SKM-1 (cell line): Measurements from ENCODE around the gene LUC7L.
"Not testable (repeated sequence)": the region's sequence is repeated elsewhere in the genome, so short reads cannot be mapped to it uniquely, and the experiment has no call there.

Experiments
- DNase-seq: peaks from one replicate; lab custom pipeline; 2025; ENCODE audit not compliant: unreplicated experiment; lab: John Stamatoyannopoulos, UW

The LUC7L gene

DNA sequence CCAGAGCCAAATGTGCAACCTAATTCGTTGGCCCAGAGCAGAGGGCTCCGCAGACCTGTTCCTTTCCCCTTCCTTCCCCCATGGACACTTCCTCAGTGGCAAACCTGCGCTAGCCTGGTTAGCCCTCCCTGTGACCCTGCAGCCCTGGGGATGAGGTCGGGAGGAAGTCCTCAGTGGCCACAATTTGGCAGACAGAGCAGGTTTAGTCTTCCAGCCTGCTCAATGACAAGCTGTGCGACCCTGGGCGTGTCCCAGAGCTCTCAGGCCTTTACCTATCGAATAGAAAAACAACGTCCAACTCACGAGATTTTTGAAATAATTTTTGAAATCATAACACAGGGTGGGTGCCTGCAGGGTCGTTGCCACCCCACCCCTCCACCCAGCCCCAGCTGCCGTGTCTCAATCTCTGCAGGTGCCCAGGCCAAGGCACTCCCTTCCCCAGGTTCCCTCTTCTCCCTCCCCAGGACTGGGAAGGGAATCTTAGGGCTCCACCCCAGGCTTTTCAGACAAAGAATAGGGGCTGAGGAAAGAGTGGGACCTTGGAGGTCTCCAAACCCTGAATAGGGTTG lies 62.0 kb downstream of the LUC7L start:
- DNase-seq = no peak

DNA sequence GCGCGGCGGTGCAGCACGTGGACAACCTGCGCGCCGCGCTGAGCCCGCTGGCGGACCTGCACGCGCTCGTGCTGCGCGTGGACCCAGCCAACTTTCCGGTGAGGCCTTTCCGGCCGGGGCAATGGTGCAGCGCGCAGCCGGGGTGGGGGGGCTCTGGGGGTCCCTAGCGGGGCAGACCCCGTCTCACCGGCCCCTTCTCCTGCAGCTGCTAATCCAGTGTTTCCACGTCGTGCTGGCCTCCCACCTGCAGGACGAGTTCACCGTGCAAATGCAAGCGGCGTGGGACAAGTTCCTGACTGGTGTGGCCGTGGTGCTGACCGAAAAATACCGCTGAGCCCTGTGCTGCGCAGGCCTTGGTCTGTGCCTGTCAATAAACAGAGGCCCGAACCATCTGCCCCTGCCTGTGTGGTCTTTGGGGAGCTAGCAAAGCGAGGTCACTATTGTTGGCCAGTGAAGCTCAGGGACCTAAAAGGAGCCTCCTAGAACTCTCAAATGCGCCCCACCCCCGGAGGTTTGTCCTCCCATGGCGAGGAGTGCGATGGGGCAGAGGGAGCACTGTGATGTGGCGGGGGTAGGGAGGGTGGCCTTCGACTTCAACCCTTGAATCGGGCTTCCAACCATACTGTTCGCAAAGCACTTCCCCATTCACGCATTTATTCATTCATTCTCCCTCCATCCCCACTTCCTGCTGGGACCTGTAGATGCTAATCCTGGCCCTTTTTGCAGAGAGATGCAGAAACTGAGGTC lies 62.7 kb downstream of the LUC7L start:
- DNase-seq = no peak

- no peak for DNase-seq
Measured at GRCh38 chr16:165539-166374, 63.5 kb downstream of the LUC7L start, which contains the start of gene HBM. Gene HBM, plus strand, starts transcription at chr16:165978. Its CDS starts 20 bp downstream, at chr16:165998.

GRCh38 chr16:164827-165538 lies 64.3 kb downstream of the LUC7L start:
- no peak for DNase-seq

DNA sequence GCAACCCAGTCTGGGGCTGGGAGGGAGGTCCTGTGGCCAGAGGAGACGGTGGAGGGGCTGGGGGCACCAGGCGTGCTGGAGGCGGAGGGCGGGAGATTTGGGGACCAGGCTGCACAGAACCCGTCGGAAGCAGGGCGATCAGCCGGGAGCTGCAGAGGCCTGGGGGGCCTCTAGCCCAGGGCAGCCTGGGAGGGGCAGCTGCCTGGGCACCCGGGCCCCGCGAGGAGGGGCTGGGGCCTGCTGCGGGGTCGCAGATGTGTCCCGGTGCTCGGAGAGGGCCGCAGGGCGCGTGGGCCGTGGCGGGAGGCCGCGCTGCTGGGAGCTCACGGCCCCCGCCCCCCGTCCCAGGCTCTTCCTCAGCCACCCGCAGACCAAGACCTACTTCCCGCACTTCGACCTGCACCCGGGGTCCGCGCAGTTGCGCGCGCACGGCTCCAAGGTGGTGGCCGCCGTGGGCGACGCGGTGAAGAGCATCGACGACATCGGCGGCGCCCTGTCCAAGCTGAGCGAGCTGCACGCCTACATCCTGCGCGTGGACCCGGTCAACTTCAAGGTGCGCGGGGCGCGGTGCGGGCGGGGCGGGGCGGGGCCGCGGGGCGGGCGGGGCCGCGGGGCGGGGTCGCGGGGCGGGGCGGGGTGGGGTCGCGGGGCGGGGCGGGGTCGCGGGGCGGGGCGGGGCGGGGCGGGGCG lies 65.0 kb downstream of the LUC7L start:
- not testable (repeated sequence) for DNase-seq

GRCh38 chr16:163696-164095 lies 65.6 kb downstream of the LUC7L start:
- not testable (repeated sequence) for DNase-seq

GRCh38 chr16:163139-163538 lies 66.1 kb downstream of the LUC7L start:
- DNase-seq = not testable (repeated sequence)

GRCh38 chr16:162271-162991 lies 66.8 kb downstream of the LUC7L start:
- no peak for DNase-seq

DNA sequence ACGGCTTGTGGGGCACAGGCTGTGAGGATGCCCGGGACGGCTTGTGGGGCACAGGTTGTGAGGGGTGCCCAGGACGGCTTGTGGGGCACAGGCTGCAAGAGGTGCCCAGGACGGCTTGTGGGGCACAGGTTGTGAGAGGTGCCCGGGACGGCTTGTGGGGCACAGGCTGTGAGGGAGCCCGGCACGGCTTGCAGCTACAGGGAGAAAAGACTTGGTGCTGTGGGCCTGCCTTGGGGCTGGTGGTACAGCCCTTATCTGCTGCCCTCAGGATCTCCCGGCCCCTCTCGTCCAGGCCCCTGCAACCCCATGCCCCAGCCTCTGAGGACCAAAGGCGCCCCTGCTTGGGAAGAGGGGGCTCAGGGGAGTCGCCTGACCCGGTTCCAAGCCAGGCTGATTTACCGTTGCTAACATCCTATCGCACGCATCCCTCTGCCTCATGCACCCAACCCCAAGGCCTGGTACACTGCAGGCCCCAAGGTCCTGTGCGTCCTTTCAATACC lies 68.5 kb downstream of the LUC7L start:
- DNase-seq = no peak

DNA sequence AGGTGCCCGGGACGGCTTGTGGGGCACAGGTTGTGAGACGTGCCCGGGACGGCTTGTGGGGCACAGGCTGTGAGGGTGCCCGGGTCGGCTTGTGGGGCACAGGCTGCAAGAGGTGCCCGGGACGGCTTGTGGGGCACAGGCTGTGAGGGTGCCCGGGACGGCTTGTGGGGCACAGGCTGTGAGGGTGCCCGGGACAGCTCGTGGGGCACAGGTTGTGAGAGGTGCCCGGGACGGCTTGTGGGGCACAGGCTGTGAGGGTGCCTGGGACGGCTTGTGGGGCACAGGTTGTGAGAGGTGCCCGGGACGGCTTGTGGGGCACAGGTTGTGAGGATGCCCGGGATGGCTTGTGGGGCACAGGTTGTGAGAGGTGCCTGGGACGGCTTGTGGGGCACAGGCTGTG lies 69.0 kb downstream of the LUC7L start:
- not testable (repeated sequence) for DNase-seq

DNA sequence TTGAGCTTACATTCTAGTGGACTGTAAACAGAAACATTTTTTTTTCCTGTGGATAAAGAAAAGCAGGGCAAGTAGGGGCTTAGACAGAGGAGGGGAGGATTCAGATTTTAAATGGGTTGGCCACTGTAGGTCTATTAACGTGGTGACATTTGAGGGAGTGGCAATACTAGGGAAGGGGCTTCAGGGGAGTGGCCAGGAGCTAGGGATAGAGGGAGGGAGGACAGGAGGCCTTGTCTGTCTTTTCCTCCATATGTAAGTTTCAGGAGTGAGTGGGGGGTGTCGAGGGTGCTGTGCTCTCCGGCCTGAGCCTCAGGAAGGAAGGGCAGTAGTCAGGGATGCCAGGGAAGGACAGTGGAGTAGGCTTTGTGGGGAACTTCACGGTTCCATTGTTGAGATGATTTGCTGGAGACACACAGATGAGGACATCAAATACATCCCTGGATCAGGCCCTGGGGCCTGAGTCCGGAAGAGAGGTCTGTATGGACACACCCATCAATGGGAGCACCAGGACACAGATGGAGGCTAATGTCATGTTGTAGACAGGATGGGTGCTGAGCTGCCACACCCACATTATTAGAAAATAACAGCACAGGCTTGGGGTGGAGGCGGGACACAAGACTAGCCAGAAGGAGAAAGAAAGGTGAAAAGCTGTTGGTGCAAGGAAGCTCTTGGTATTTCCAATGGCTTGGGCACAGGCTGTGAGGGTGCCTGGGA lies 70.0 kb downstream of the LUC7L start:
- no peak for DNase-seq

DNA sequence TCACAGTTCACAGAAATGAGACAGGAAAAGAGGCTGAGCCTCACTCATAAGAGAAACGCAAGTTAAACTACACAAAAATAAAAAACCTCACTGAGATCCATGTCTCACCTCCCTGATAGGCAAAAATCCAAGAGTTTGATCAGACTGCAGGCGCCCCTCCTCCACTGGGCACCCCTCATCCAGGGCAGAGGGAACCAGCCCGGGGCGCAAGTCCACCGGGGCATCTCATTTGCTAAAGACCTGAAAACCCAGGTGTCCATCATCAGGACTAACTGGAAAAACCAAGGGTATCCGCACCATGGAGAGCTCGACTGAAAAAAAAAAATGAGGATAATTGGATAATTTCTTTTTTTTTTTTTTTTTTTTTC lies 74.2 kb downstream of the LUC7L start:
- DNase-seq = no peak

DNA sequence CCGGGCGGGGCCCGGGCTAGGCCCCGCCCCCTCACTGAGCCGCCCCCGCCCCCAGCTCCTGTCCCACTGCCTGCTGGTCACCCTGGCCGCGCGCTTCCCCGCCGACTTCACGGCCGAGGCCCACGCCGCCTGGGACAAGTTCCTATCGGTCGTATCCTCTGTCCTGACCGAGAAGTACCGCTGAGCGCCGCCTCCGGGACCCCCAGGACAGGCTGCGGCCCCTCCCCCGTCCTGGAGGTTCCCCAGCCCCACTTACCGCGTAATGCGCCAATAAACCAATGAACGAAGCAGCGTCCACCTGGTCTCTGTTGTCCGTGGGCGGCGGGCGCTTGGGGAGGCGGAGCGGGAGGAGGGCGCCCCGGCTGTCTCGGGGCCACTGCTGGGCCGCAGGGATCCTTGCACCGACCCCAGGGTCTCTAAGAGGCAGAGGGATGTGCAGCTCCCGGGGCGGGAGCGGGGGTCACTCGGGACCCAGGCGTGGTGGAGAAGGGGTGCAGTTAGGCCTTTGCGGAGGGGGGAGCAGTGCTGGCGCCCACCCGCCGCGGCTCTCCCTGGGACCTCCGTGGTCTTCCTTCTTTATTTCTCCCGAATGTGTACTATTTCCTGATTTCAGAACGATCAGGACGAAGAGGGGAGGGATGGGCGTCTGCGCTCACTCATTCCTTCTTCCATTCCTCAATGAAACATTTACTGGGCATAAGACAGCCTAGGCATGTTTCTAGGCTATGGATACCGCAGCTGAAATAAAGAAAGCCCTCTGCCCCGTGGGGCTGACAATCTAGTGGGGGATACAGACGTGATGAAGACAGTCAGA lies 74.8 kb downstream of the LUC7L start:
- DNase-seq = no peak

GRCh38 chr16:153550-154216 lies 75.6 kb downstream of the LUC7L start:
- DNase-seq = not testable (repeated sequence)

DNA sequence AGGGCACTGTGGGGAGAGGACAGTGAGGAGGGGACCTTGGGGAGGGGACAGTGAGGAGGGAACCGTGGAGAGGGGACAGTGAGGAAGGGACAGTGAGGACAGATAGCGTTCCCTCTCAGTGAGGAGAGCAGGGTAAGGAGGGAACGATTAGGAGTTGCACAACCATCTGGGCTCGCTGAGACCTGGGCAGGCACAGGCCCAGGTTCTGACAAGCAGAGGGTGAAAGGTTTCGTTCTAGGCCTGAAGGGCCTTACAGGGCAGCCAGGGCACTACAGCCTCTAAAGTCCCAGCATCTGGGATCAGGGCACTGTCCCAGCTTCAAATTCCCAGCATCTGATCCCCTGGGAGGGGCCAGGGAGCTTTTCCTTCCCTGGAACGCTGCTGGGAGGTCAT lies 76.1 kb downstream of the LUC7L start:
- DNase-seq = not testable (repeated sequence)

DNA sequence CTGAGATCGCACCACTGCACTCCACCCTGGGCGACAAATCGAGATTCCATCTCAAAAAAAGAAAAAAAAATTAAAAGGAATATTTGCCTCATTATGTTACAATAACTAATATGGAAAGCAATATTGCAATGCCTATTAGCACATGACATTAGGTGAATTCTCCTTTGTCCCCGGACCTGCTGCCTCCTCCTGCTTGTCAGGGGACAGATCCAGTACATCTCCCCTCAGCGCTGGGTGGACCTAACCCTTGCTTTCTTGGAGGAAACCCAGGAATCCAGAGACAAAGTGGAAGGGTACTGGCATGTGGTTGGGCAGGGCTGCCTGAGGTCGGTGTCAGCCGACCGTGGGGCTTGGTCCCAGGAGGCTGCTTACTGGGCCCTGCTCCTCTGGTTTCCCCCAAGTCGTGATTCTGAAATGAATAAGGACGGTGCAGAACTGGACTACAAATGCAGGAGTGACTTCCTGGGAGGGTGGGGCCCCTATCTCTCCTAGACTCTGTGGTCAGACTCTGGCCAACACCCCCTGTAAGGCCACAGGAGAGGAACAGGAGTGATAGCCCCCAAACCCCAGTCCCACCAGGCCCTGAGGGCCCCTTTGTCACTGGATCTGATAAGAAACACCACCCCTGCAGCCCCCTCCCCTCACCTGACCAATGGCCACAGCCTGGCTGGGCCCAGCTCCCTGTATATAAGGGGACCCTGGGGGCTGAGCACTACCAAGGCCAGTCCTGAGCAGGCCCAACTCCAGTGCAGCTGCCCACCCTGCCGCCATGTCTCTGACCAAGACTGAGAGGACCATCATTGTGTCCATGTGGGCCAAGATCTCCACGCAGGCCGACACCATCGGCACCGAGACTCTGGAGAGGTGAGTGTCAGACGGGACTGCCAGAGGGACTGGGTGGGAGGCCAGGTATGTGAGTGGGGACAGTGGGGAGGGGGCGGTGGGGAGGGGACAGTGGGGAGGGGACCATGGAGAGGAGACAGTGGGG lies 76.8 kb downstream of the LUC7L start, which contains the start of gene HBZ:
Gene HBZ, plus strand, starts transcription at position 504 of the 988 bp plus-strand sequence. Its CDS starts 266 bp downstream, at position 770.
- DNase-seq = no peak
